ENCODE data around the gene NUP50.
A peak's percentile ranks its signal among the peaks of the same experiment; 100 is the strongest.

Gene NUP50

GRCh38 chr22:45163451-45164269 is at the start of gene NUP50:
Gene NUP50 (plus strand): TSS chr22:45163925. CDS start chr22:45168178, 4,253 bp downstream.
- peak; percentile 89 to 95 for DNase-seq (ENCODE audit: low spot score in 2 of 2)
- peak; percentile 75 for ATAC-seq (replicated peaks; ENCODE audit: extremely low read depth, poor library complexity, severe bottlenecking)
- Mint-ChIP-seq H3K27ac (ENCODE audit: low read depth) (peak within 1 kb of the TSS; percentile 92), H3K36me3 (ENCODE audit: insufficient read depth) (peaks cover 33% of the 10 kb centered on the region), H3K9me3 (no peaks in the 10 kb centered on the region), H3K27me3 (no peaks in the 10 kb centered on the region), H3K4me1 (peaks cover 45% of the 10 kb centered on the region), H3K4me3 (peak within 1 kb of the TSS; percentile 92)

DNA sequence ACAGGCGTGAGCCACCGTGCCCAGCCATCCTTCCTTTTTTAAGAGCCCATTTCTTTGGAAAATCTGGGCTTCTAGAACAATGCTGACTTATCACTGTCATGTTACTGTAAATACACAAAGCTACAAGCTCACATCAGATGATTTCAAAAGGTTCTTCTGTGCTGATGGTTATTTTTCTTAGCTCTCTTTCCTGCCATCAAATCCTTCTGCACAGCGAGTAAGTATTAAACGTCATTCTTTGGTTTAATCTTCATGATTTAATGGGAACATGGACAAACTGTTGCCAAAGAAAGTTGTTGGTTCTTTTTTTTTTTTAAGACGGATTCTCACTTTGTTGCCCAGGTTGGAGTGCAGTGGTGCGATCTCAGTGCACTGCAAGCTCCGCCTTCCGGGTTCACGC is 43.3 kb upstream of the NUP50 start:
- Mint-ChIP-seq H3K27ac (ENCODE audit: low read depth) (no peak overlapping the region), H3K9me3 (no peaks in the 10 kb centered on the region), H3K36me3 (ENCODE audit: insufficient read depth) (no peaks in the 10 kb centered on the region), H3K4me1 (no peaks in the 10 kb centered on the region), H3K27me3 (no peaks in the 10 kb centered on the region), H3K4me3 (no peak overlapping the region)
- no peak for ATAC-seq (replicated peaks; ENCODE audit: extremely low read depth, poor library complexity, severe bottlenecking)
- DNase-seq (ENCODE audit: low spot score in 2 of 2), result no peak

DNA sequence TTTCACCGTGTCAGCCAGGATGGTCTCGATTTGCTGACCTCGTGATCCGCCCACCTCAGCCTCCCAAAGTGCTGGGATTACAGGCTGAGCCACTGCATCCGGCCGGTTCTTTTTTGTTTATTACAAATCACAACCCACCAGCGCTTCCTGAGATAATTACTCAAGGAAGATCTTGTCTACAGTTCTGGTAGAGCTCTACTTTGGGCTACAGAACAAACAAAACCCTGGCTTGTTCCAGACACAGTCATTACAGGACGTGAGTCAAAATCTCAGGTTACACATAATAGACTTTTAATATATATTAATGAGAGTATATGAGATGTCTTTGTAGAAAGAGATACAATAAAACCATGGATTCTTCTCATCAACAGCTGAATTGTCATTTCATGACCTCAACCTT is 42.8 kb upstream of the NUP50 start:
- DNase-seq (ENCODE audit: low spot score in 2 of 2) (no peak), ATAC-seq (replicated peaks; ENCODE audit: extremely low read depth, poor library complexity, severe bottlenecking) (no peak)
- H3K27me3 Mint-ChIP-seq, result no peaks in the 10 kb centered on the region
- H3K27ac Mint-ChIP-seq (ENCODE audit: low read depth), result no peak overlapping the region
- no peaks in the 10 kb centered on the region for H3K4me1 Mint-ChIP-seq
- H3K9me3 Mint-ChIP-seq, result no peaks in the 10 kb centered on the region
- no peak overlapping the region for H3K4me3 Mint-ChIP-seq
- H3K36me3 Mint-ChIP-seq (ENCODE audit: insufficient read depth), result no peaks in the 10 kb centered on the region

DNA sequence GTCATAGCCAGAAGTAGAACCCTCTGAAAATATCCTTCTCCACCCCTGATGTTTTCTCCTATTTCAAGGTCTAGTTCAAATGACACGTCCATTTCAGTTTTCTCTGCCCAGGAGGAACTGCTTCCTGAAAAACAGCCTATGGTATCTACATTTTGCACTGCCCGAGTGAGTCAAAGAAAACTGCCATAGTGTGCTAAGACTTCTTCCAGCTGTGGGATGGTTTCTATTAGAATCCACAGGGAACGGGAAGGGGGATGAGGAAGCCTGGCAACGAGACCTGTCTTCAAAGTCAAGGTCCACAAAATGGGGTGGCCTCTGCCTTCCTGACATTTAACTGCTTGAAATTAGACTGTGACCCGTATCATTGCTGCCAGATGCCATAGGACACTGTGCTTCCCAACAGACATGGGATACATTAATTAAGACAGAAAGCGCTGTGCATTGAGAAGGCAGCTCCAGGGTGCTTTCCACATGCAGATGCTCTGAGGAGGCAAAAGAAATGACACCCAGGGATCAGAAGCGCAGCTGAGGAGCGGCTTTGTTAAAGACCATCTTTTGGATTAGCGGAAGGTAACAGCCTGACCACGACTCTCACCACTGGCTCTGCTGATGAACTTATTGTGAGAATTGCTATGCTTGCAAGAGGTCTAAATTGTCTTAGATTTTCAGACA is 39.4 kb upstream of the NUP50 start:
- no peak for ATAC-seq (replicated peaks; ENCODE audit: extremely low read depth, poor library complexity, severe bottlenecking)
- H3K4me1 Mint-ChIP-seq, result peaks cover 5% of the 10 kb centered on the region
- no peaks in the 10 kb centered on the region for H3K9me3 Mint-ChIP-seq
- no peak overlapping the region for H3K4me3 Mint-ChIP-seq
- no peak overlapping the region for H3K27ac Mint-ChIP-seq (ENCODE audit: low read depth)
- no peak for DNase-seq (ENCODE audit: low spot score in 2 of 2)
- no peaks in the 10 kb centered on the region for H3K27me3 Mint-ChIP-seq
- H3K36me3 Mint-ChIP-seq (ENCODE audit: insufficient read depth), result no peaks in the 10 kb centered on the region

DNA sequence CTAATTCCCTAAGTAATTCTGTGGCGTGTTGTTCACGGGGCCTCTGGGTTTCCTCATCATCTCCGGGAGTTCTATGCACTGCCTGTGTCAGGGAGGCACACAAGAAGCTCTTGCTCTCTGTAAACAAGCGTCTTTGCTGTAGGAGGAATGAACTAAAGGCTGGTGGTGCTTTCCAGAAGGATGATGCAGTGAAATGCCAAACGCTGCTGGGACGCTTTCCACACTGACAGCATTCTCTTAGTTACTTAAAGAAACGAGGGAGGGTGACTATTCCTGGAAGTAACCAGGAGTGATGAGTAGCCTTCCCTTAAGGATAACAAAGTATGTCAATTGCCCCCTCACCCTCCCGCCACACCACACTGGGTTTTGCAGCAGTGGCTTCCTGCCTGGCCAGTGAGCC is 38.5 kb upstream of the NUP50 start:
- peaks cover 14% of the 10 kb centered on the region for H3K4me1 Mint-ChIP-seq
- ATAC-seq (replicated peaks; ENCODE audit: extremely low read depth, poor library complexity, severe bottlenecking) (no peak), DNase-seq (ENCODE audit: low spot score in 2 of 2) (no peak)
- H3K27ac Mint-ChIP-seq (ENCODE audit: low read depth), result no peak overlapping the region
- no peaks in the 10 kb centered on the region for H3K9me3 Mint-ChIP-seq
- H3K36me3 Mint-ChIP-seq (ENCODE audit: insufficient read depth), result no peaks in the 10 kb centered on the region
- H3K27me3 Mint-ChIP-seq, result no peaks in the 10 kb centered on the region
- H3K4me3 Mint-ChIP-seq, result no peak overlapping the region

GRCh38 chr22:45127866-45128265 is 35.9 kb upstream of the NUP50 start:
- no peak overlapping the region for H3K4me3 Mint-ChIP-seq
- no peak for DNase-seq (ENCODE audit: low spot score in 2 of 2)
- no peak for ATAC-seq (replicated peaks; ENCODE audit: extremely low read depth, poor library complexity, severe bottlenecking)
- no peaks in the 10 kb centered on the region for H3K9me3 Mint-ChIP-seq
- H3K27me3 Mint-ChIP-seq, result no peaks in the 10 kb centered on the region
- H3K4me1 Mint-ChIP-seq, result peaks cover 23% of the 10 kb centered on the region
- peaks cover 3% of the 10 kb centered on the region for H3K36me3 Mint-ChIP-seq (ENCODE audit: insufficient read depth)
- H3K27ac Mint-ChIP-seq (ENCODE audit: low read depth), result no peak overlapping the region

DNA sequence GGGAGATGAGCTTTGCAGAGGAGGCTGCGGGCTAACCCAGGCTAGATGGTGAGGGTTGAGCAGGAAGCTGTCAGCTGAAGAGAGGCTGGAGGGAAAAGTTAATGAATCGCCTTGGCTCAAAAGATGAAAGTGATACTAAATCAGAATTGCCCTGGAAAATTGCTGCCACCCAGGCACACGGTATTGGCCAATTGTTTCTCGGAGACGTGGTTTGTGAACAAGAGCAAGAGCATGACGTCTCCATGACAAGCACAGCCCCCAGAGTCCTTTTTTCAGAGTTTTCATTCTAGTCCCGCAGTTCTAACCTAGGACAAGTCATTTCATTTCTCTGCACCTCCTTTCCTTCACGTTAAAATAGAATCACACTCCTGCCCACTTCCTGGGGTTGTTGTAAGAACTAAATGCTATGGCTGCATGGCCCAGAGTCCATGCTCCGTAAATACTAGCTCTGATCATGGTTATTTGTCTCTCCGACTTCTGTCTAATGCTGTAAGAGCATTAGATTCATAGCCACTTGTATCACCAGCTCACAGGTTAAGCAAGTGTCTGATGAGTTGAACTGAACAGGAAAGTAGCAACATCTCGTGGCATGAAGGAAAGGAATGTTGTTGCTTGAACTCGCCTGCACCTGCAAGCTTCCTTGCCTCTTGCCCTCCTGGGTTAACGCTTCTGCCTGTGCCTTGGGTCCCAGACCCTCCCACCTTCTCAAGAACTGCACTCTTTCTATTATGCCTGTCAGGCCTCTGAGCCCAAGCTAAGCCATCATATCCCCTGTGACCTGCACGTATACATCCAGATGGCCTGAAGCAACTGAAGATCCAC is 33.8 kb upstream of the NUP50 start:
- H3K4me3 Mint-ChIP-seq, result peak overlapping the region; percentile 76
- H3K36me3 Mint-ChIP-seq (ENCODE audit: insufficient read depth), result peaks cover 14% of the 10 kb centered on the region
- H3K27ac Mint-ChIP-seq (ENCODE audit: low read depth), result peak overlapping the region; percentile 90
- DNase-seq (ENCODE audit: low spot score in 2 of 2), result peak in 1 of 2 donors; percentile 13
- H3K9me3 Mint-ChIP-seq, result no peaks in the 10 kb centered on the region
- no peaks in the 10 kb centered on the region for H3K27me3 Mint-ChIP-seq
- H3K4me1 Mint-ChIP-seq, result peaks cover 23% of the 10 kb centered on the region
- ATAC-seq (replicated peaks; ENCODE audit: extremely low read depth, poor library complexity, severe bottlenecking), result peak; percentile 80

DNA sequence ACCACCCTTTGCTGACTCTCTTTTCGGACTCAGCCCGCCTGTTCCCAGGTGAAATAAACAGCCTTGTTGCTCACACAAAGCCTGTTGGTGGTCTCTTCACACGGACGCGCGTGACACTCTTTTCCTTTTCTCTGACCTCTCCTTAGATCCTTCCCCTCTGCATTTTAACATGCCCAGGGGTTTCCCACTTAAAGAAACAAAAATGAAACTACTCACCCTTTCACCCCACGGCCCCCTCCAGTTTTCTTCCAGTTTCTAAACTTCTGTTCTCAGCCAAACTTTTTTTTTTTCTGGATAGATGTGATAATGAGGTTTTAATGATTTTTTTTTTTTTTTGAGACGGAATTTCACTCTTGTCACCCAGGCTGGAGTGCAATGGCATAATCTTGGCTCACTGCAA is 32.8 kb upstream of the NUP50 start:
- no peaks in the 10 kb centered on the region for H3K27me3 Mint-ChIP-seq
- peak overlapping the region; percentile 90 for H3K27ac Mint-ChIP-seq (ENCODE audit: low read depth)
- peaks cover 23% of the 10 kb centered on the region for H3K4me1 Mint-ChIP-seq
- no peak for ATAC-seq (replicated peaks; ENCODE audit: extremely low read depth, poor library complexity, severe bottlenecking)
- no peaks in the 10 kb centered on the region for H3K9me3 Mint-ChIP-seq
- no peak for DNase-seq (ENCODE audit: low spot score in 2 of 2)
- H3K4me3 Mint-ChIP-seq, result peak overlapping the region; percentile 76
- peaks cover 14% of the 10 kb centered on the region for H3K36me3 Mint-ChIP-seq (ENCODE audit: insufficient read depth)

DNA sequence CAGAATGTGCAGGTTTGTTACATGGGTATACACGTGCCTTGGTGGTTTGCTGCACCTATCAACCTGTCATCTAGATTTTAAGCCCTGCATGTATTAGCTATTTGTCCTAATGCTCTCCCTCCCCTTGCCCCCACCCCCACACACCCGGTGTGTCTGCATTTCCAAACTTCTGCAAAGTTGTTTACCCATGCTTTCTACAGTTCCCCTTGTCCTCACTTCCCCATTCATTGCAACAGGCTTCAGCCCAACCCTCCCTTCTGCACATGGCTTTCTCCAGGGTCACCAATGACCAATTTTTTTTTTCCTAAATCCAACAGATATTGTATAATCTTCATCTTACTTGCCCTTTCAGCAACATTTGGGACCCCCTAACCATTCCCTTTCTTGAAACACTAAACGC is 32.0 kb upstream of the NUP50 start:
- ATAC-seq (replicated peaks; ENCODE audit: extremely low read depth, poor library complexity, severe bottlenecking), result no peak
- no peak for DNase-seq (ENCODE audit: low spot score in 2 of 2)
- Mint-ChIP-seq H3K27me3 (no peaks in the 10 kb centered on the region), H3K36me3 (ENCODE audit: insufficient read depth) (peaks cover 14% of the 10 kb centered on the region), H3K4me3 (no peak overlapping the region), H3K27ac (ENCODE audit: low read depth) (no peak overlapping the region), H3K9me3 (no peaks in the 10 kb centered on the region), H3K4me1 (peaks cover 29% of the 10 kb centered on the region)

DNA sequence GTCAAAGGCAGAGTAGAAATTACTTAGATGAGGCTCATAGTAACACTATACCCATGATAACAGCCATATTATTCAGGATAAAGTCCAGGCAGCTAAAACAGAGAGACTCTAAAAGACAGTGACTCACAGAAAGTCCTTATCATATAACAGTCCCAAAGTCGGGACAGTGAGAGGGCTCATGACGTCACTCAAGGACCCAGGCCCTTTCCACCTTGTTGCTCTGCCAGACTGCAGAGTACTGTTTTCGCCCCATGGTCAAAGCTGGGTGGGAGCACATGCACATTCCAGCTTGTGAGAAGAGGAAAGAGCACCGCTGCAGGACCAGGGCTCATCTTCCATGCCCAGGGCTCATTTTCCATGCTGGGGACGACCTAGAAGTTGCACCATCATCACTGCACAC is 29.4 kb upstream of the NUP50 start:
- Mint-ChIP-seq H3K27me3 (no peaks in the 10 kb centered on the region), H3K36me3 (ENCODE audit: insufficient read depth) (peaks cover 14% of the 10 kb centered on the region), H3K27ac (ENCODE audit: low read depth) (no peak overlapping the region), H3K4me3 (no peak overlapping the region), H3K4me1 (peaks cover 25% of the 10 kb centered on the region), H3K9me3 (no peaks in the 10 kb centered on the region)
- no peak for ATAC-seq (replicated peaks; ENCODE audit: extremely low read depth, poor library complexity, severe bottlenecking)
- no peak for DNase-seq (ENCODE audit: low spot score in 2 of 2)

GRCh38 chr22:45136594-45136993 is 27.1 kb upstream of the NUP50 start:
- Mint-ChIP-seq H3K27me3 (no peaks in the 10 kb centered on the region), H3K9me3 (no peaks in the 10 kb centered on the region), H3K4me1 (peaks cover 6% of the 10 kb centered on the region), H3K27ac (ENCODE audit: low read depth) (no peak overlapping the region), H3K4me3 (no peak overlapping the region), H3K36me3 (ENCODE audit: insufficient read depth) (peaks cover 14% of the 10 kb centered on the region)
- no peak for DNase-seq (ENCODE audit: low spot score in 2 of 2)
- no peak for ATAC-seq (replicated peaks; ENCODE audit: extremely low read depth, poor library complexity, severe bottlenecking)

- Mint-ChIP-seq H3K27me3 (no peaks in the 10 kb centered on the region), H3K4me3 (no peak overlapping the region), H3K4me1 (peaks cover 6% of the 10 kb centered on the region), H3K36me3 (ENCODE audit: insufficient read depth) (peaks cover under 1% of the 10 kb centered on the region), H3K27ac (ENCODE audit: low read depth) (no peak overlapping the region), H3K9me3 (no peaks in the 10 kb centered on the region)
- no peak for DNase-seq (ENCODE audit: low spot score in 2 of 2)
- no peak for ATAC-seq (replicated peaks; ENCODE audit: extremely low read depth, poor library complexity, severe bottlenecking)
Observed at GRCh38 chr22:45139693-45140092, 24.0 kb upstream of the NUP50 start.

Measured in central memory CD8-positive, alpha-beta T cell (primary cell).